Panc1 (cell line): ENCODE data around the gene CMTM3. TPM values are rescaled to one million over a fixed set of nuclear protein-coding genes. Genes with fewer than 3 reads are reported as not detected.
A peak's percentile ranks its signal among the peaks of the same experiment; 100 is the strongest.

Experiments
- ATAC-seq: fragments of 200-7000 bp; cut with Tn5 transposase; 2 replicates; pipeline ENCODE4 v1.9.1; 2020; ENCODE audit warnings: mild to moderate bottlenecking, moderate library complexity
- BruUV-seq: library from RNA; stranded (reverse); fragments of 400-500 nt; replicated peaks from 2 replicates; lab custom pipeline; 2021; lab: Mats Ljungman, UMichigan
- CTCF ChIA-PET: fragments of 300-600 bp; sonication (Branson Sonifier 250); formaldehyde crosslinking; loops from one replicate; lab custom pipeline; 2022; ENCODE audit warnings: antibody characterized with exemption; lab: Charles Lee
- POLR2A ChIA-PET: fragments of 300-600 bp; sonication (Branson Sonifier 250); formaldehyde crosslinking; loops from one replicate; lab custom pipeline; 2022; ENCODE audit warnings: antibody characterized with exemption; lab: Charles Lee
- DNase-seq: peaks from one replicate; pipeline ENCODE4 v3.0.0-alpha.2; 2010; ENCODE audit warnings: low read depth, low spot score
- H3K27ac ChIP-seq: 2 replicates; pipeline ENCODE4 v1.5.1; 2011; ENCODE audit warnings: mild to moderate bottlenecking, low read length, inconsistent platforms
- H3K27me3 ChIP-seq: fragments of 200-500 bp; sonication (Bioruptor generic); 2 replicates; pipeline ENCODE4 v1.6.0; 2014; ENCODE audit warnings: low read length, inconsistent platforms; ENCODE audit not compliant: control insufficient read depth, insufficient read depth
- H3K36me3 ChIP-seq: fragments of 200-500 bp; sonication (Bioruptor generic); 2 replicates; pipeline ENCODE4 v1.5.1; 2014; ENCODE audit warnings: inconsistent platforms, mild to moderate bottlenecking, low read length, moderate library complexity; ENCODE audit not compliant: control insufficient read depth, insufficient read depth
- H3K4me1 ChIP-seq: 2 replicates; pipeline ENCODE4 v1.5.1; 2011; ENCODE audit warnings: inconsistent platforms, mild to moderate bottlenecking, low read length, moderate library complexity; ENCODE audit not compliant: control insufficient read depth, insufficient read depth
- H3K4me3 ChIP-seq, 2 experiments: 2 replicates each; pipeline ENCODE4 v1.5.1; 2011 to 2012; ENCODE audit warnings: low read depth in 2 of 2, low read length in 2 of 2, mild to moderate bottlenecking in 2 of 2, inconsistent platforms in 1 of 2, moderate library complexity in 1 of 2
- H3K9me3 ChIP-seq: fragments of 200-500 bp; sonication (Bioruptor generic); 2 replicates; pipeline ENCODE4 v1.5.1; 2014; ENCODE audit warnings: low read depth, mild to moderate bottlenecking, inconsistent platforms, low read length, moderate library complexity; ENCODE audit not compliant: control insufficient read depth, insufficient read depth
- CTCF ChIP-seq: fragments of 450-650 bp; IDR thresholded peaks from 2 replicates; pipeline ENCODE4 v1.5.1; 2017; ENCODE audit warnings: mild to moderate bottlenecking
- REST ChIP-seq, 2 experiments: IDR thresholded peaks; 2 replicates each; pipeline ENCODE4 v1.6.1; 2011 to 2012; ENCODE audit warnings: low read depth in 2 of 2, control low read depth in 1 of 2, low read length in 1 of 2, mild to moderate bottlenecking in 1 of 2, moderate library complexity in 1 of 2; ENCODE audit not compliant: insufficient read depth in 1 of 2
- SIN3A ChIP-seq: IDR thresholded peaks from 2 replicates; pipeline ENCODE4 v1.6.1; 2012; ENCODE audit warnings: low read depth, mild to moderate bottlenecking, low read length, moderate library complexity, borderline replicate concordance; ENCODE audit not compliant: insufficient read depth
- TCF7L2 ChIP-seq: IDR thresholded peaks from 2 replicates; pipeline ENCODE4 v1.6.1; 2011; ENCODE audit warnings: mild to moderate bottlenecking, low read depth, low read length, inconsistent platforms
- in situ Hi-C: cut with HindIII; loops from 2 replicates; pipeline ENCODE4 v1.10.0; 2016; ENCODE audit warnings: low sequenced_read_pairs, low pct_unique_long_range_greater_than_20kb
- intact Hi-C: fragments of 100-400 bp; cut with micrococcal nuclease; formaldehyde crosslinking; loops from one replicate; pipeline ENCODE4 v1.10.0; 2022; ENCODE audit not compliant: unreplicated experiment
- total RNA-seq: library from RNA; stranded (reverse); gene quantifications from one replicate; pipeline ENCODE4 v1.2.1, GENCODE V29; 2021; ENCODE audit not compliant: unreplicated experiment

Gene CMTM3
- total RNA-seq, 1 experiment from 2014 or later = 45.8 TPM

DNA sequence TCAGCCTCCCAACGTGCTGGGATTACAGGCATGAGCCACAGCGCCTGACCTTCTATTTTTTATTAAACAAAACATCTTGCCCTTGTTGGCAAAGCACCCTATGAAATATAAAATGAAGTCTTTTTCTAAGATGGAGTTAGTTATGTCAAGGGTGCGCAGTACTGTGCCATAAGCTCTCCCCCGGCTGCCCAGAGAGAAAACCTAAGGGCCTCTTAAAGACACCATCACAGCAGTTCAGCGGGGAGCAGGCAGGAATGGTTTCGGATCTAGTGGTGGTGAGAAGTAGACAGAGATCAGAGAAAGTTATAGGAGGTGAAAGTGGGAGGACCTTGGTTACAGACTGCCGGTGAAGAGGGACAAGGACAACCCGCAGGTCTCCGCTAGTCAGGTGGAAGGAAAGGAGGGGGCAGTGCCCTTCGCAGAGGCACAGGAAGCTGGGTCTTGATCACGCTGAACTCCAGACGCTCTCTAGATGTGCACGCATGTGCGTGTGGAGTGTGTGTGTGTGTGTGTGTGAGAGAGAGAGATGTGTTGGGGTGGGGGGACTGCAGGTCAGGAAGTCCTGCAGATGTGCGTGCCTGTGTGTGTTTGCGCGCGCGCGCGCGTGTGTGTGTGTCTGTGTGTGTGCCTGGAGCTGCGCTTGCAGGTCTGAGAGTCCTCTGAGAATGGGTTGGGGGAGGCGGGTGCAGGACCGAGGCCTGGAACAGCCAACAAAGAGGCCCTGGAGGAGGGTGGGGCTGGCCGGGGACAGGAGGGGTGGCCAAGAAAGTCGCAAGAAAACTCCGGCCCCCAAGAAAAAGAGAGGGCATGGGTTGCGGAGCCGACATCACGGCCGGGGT is 748 bp upstream of the CMTM3 start:
- ATAC-seq (peak; percentile 69), DNase-seq (no peak)
- POLR2A ChIA-PET = interaction anchor here (0.6 kb wide), 1 partner anchor 99 kb away, joined by 7 read pairs; no protein-coding TSS in a partner anchor
- H3K36me3 ChIP-seq = no peaks in the 10 kb centered on the region; the same call in 1 of the 2 replicates
- H3K4me1 ChIP-seq = peaks cover 19% of the 10 kb centered on the region
- H3K27me3 ChIP-seq = no peaks in the 10 kb centered on the region
- no peak for TF ChIP-seq CTCF
- 0 out of 2 replicates have a peak, but pooled peaks have one; percentile 22 for TF ChIP-seq SIN3A
- CTCF ChIA-PET = interaction anchor here (0.6 kb wide), 1 partner anchor 13 kb away, joined by 3 read pairs; no protein-coding TSS in a partner anchor
- H3K27ac ChIP-seq = peak overlapping the region; percentile 69
- H3K9me3 ChIP-seq = no peaks in the 10 kb centered on the region
- intact Hi-C loops (loop anchor here (10.0 kb wide), 1 partner anchor 199 kb away; no protein-coding TSS in a partner anchor), in situ Hi-C loops (no loop called here)
- peak overlapping the region; percentile 60 to 69 for H3K4me3 ChIP-seq
- BruUV-seq = no TSS peak

- TF ChIP-seq TCF7L2 = no peak
- no peak for TF ChIP-seq SIN3A
- no peak for TF ChIP-seq CTCF
- no peak for TF ChIP-seq REST (IDR thresholded peaks at IDR 0.05; ENCODE audit: insufficient read depth in 1 of 2, low read depth in 2 of 2, low read length in 1 of 2)
- peak; percentile 46 for ATAC-seq
- peak overlapping the region; percentile 65 for H3K27ac ChIP-seq
- no TSS peak for BruUV-seq
- no peak for DNase-seq
- H3K4me3 ChIP-seq = peak overlapping the region; percentile 60
- H3K9me3 ChIP-seq = no peaks in the 10 kb centered on the region
- intact Hi-C loops = loop anchor here (10.0 kb wide), 1 partner anchor 201 kb away; no protein-coding TSS in a partner anchor
- H3K27me3 ChIP-seq = no peaks in the 10 kb centered on the region
- ChIA-PET CTCF (no interaction called here), POLR2A (no interaction called here)
- H3K4me1 ChIP-seq = peaks cover 21% of the 10 kb centered on the region
- in situ Hi-C loops = no loop called here
- peaks cover 4% of the 10 kb centered on the region; the same call in 1 of the 2 replicates for H3K36me3 ChIP-seq
Measured at GRCh38 chr16:66605177-66605978, 874 bp downstream of the CMTM3 start.
